Breast epithelium (tissue), 3 donors: ENCODE measurements around the gene RANGAP1.

ENCODE experiments used
- POLR2A ChIP-seq: fragments of 450-650 bp; IDR thresholded peaks from one replicate; pipeline ENCODE4 v1.6.1; 2016; ENCODE audit warnings: antibody characterized with exemption, mild to moderate bottlenecking, moderate library complexity
- POLR2AphosphoS5 ChIP-seq, 3 donors: sonication (generic); formaldehyde crosslinking; IDR thresholded peaks; one replicate each; pipeline ENCODE4 v1.6.1; 2017; ENCODE audit warnings: antibody characterized with exemption in 3 of 3
- TF ChIP-seq, protein P1 (sequence below), 3 donors: fragments of 450-650 bp; IDR thresholded peaks; one replicate each; pipeline ENCODE4 v1.5.1; 2016 to 2017; ENCODE audit warnings: antibody characterized with exemption in 3 of 3, mild to moderate bottlenecking in 3 of 3, moderate library complexity in 3 of 3

DNA sequence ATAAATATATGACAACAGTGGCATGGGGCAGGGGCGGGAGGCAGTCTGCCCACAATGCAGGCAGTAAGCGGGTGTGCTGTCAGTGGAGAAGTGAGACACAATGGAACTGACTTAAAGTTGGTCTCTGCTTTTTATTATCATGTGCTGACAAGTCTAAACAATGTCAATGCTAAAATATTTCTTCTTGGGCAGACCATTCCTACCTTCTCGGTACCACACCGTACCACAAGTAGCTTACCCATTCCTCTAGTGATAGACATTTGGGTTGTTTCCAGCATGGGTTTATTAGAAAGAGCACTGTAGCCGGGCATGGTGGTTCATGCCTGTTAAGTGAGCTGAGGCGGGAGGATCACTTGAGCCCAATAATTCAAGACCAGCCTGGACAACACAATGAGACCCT lies 42.6 kb downstream of the RANGAP1 start:
- TF ChIP-seq POLR2A (no peak), POLR2AphosphoS5 (IDR thresholded peaks at IDR 0.05) (no peak)
- TF ChIP-seq, protein P1, sequence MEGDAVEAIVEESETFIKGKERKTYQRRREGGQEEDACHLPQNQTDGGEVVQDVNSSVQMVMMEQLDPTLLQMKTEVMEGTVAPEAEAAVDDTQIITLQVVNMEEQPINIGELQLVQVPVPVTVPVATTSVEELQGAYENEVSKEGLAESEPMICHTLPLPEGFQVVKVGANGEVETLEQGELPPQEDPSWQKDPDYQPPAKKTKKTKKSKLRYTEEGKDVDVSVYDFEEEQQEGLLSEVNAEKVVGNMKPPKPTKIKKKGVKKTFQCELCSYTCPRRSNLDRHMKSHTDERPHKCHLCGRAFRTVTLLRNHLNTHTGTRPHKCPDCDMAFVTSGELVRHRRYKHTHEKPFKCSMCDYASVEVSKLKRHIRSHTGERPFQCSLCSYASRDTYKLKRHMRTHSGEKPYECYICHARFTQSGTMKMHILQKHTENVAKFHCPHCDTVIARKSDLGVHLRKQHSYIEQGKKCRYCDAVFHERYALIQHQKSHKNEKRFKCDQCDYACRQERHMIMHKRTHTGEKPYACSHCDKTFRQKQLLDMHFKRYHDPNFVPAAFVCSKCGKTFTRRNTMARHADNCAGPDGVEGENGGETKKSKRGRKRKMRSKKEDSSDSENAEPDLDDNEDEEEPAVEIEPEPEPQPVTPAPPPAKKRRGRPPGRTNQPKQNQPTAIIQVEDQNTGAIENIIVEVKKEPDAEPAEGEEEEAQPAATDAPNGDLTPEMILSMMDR (IDR thresholded peaks at IDR 0.05), result no peak
